H9 (cell line): ENCODE results near the gene KRT84. TPM values are rescaled to one million over a fixed set of nuclear protein-coding genes. Genes with fewer than 3 reads are reported as not detected.

Experiments
- DNase-seq: peaks from one replicate; pipeline ENCODE4 v3.0.0-alpha.2; 2017
- H2AFZ ChIP-seq: one replicate; pipeline ENCODE4 v1.6.1; 2013; ENCODE audit warnings: mild to moderate bottlenecking, low read length, control low read depth, moderate library complexity
- H2AK5ac ChIP-seq: 2 replicates; pipeline ENCODE4 v1.6.1; 2013; ENCODE audit warnings: low read length, control low read depth, mixed read lengths; ENCODE audit not compliant: insufficient read length
- H2BK120ac ChIP-seq: one replicate; pipeline ENCODE4 v1.6.1; 2013; ENCODE audit warnings: low read depth, mild to moderate bottlenecking, low read length, control low read depth, inconsistent platforms; ENCODE audit not compliant: poor library complexity, severe bottlenecking
- H2BK12ac ChIP-seq: 2 replicates; pipeline ENCODE4 v1.6.1; 2013; ENCODE audit warnings: low read length, control low read depth, mixed read lengths, low read depth; ENCODE audit not compliant: insufficient read length
- H2BK15ac ChIP-seq: 2 replicates; pipeline ENCODE4 v1.6.1; 2013; ENCODE audit warnings: low read depth, low read length, control low read depth
- H2BK20ac ChIP-seq: one replicate; pipeline ENCODE4 v1.6.1; 2013; ENCODE audit warnings: low read depth, mild to moderate bottlenecking, low read length, control low read depth, inconsistent platforms; ENCODE audit not compliant: poor library complexity, severe bottlenecking
- H2BK5ac ChIP-seq: 2 replicates; pipeline ENCODE4 v1.6.1; 2013; ENCODE audit warnings: low read length, control low read depth, mixed read lengths; ENCODE audit not compliant: insufficient read length
- H3K14ac ChIP-seq: 2 replicates; pipeline ENCODE4 v1.6.1; 2013; ENCODE audit warnings: low read length, control low read depth; ENCODE audit not compliant: insufficient read depth
- H3K18ac ChIP-seq: 2 replicates; pipeline ENCODE4 v1.6.1; 2013; ENCODE audit warnings: low read depth, mild to moderate bottlenecking, mixed read lengths, low read length, control low read depth; ENCODE audit not compliant: insufficient read length
- H3K23ac ChIP-seq: 2 replicates; pipeline ENCODE4 v1.6.1; 2013; ENCODE audit warnings: low read length, control low read depth, mixed read lengths, low read depth; ENCODE audit not compliant: insufficient read length
- H3K23me2 ChIP-seq: 2 replicates; pipeline ENCODE4 v1.6.1; 2013; ENCODE audit warnings: low read depth, mild to moderate bottlenecking, mixed read lengths, low read length, control low read depth; ENCODE audit not compliant: insufficient read length, poor library complexity, severe bottlenecking
- H3K27ac ChIP-seq: 2 replicates; pipeline ENCODE4 v1.5.1; 2013; ENCODE audit warnings: low read length, control low read depth, mixed read lengths, low read depth; ENCODE audit not compliant: insufficient read length
- H3K27me3 ChIP-seq: 2 replicates; pipeline ENCODE4 v1.6.1; 2013; ENCODE audit warnings: low read length, control low read depth, inconsistent platforms; ENCODE audit not compliant: insufficient read depth
- H3K4ac ChIP-seq: 2 replicates; pipeline ENCODE4 v1.6.1; 2013; ENCODE audit warnings: low read depth, mild to moderate bottlenecking, control low read depth, inconsistent platforms, low read length, moderate library complexity
- H3K4me1 ChIP-seq: 2 replicates; pipeline ENCODE4 v1.6.1; 2013; ENCODE audit warnings: low read length, control low read depth, inconsistent platforms; ENCODE audit not compliant: insufficient read depth
- H3K4me2 ChIP-seq: 2 replicates; pipeline ENCODE4 v1.6.1; 2013; ENCODE audit warnings: low read length, control low read depth, mixed read lengths; ENCODE audit not compliant: insufficient read length, insufficient read depth
- H3K56ac ChIP-seq: 2 replicates; pipeline ENCODE4 v1.6.1; 2013; ENCODE audit warnings: low read depth, mild to moderate bottlenecking, mixed read lengths, low read length, control low read depth; ENCODE audit not compliant: insufficient read length
- H3K79me1 ChIP-seq: 2 replicates; pipeline ENCODE4 v1.6.1; 2013; ENCODE audit warnings: low read depth, mild to moderate bottlenecking, moderate library complexity, low read length, control low read depth, inconsistent platforms; ENCODE audit not compliant: insufficient read depth, poor library complexity, severe bottlenecking
- H3K79me2 ChIP-seq: 2 replicates; pipeline ENCODE4 v1.6.1; 2013; ENCODE audit warnings: low read length, control low read depth, inconsistent platforms; ENCODE audit not compliant: insufficient read depth
- H3K9ac ChIP-seq: 2 replicates; pipeline ENCODE4 v1.6.1; 2013; ENCODE audit warnings: low read length, control low read depth, mixed read lengths; ENCODE audit not compliant: insufficient read length; ENCODE audit errors: extremely low read depth
- H3K9me3 ChIP-seq: one replicate; pipeline ENCODE4 v1.6.1; 2013; ENCODE audit warnings: low read depth, low read length, inconsistent platforms; ENCODE audit not compliant: control insufficient read depth
- H3T11ph ChIP-seq: one replicate; pipeline ENCODE4 v1.6.1; 2013; ENCODE audit warnings: mild to moderate bottlenecking, low read length, control low read depth, inconsistent platforms
- H4K20me1 ChIP-seq: one replicate; pipeline ENCODE4 v1.6.1; 2013; ENCODE audit not compliant: control insufficient read depth, insufficient read length, insufficient read depth
- H4K5ac ChIP-seq: 2 replicates; pipeline ENCODE4 v1.6.1; 2013; ENCODE audit warnings: low read depth, mild to moderate bottlenecking, mixed read lengths, low read length, control low read depth; ENCODE audit not compliant: insufficient read length
- H4K8ac ChIP-seq: replicated peaks from 2 replicates; pipeline ENCODE4 v1.6.1; 2013; ENCODE audit warnings: low read length, control low read depth, mixed read lengths, low read depth; ENCODE audit not compliant: insufficient read length
- H4K91ac ChIP-seq: 2 replicates; pipeline ENCODE4 v1.6.1; 2013; ENCODE audit warnings: low read depth, mild to moderate bottlenecking, moderate library complexity, mixed read lengths, low read length, control low read depth; ENCODE audit not compliant: insufficient read length
- H3K27ac Mint-ChIP-seq, 3 experiments: 2 replicates in 2 of 3; 3 replicates in 1 of 3; pipeline ENCODE4 v1.8.0; 2020 to 2021; ENCODE audit warnings: mixed read lengths in 3 of 3, mild to moderate bottlenecking in 1 of 3, moderate library complexity in 1 of 3
- H3K27me3 Mint-ChIP-seq: 2 replicates; pipeline ENCODE4 v1.8.0; 2021; ENCODE audit warnings: low read depth, mild to moderate bottlenecking, moderate library complexity, mixed read lengths
- H3K36me3 Mint-ChIP-seq, 3 experiments: 2 replicates in 2 of 3; 3 replicates in 1 of 3; pipeline ENCODE4 v1.8.0; 2020 to 2021; ENCODE audit warnings: low read depth in 3 of 3, mixed read lengths in 3 of 3; ENCODE audit not compliant: insufficient read depth in 1 of 3
- H3K4me1 Mint-ChIP-seq, 2 experiments: 2 replicates each; pipeline ENCODE4 v1.8.0; 2020; ENCODE audit warnings: mixed read lengths in 2 of 2
- H3K4me3 Mint-ChIP-seq, 2 experiments: 2 replicates in 1 of 2; 3 replicates in 1 of 2; pipeline ENCODE4 v1.8.0; 2020 to 2021; ENCODE audit warnings: mild to moderate bottlenecking in 2 of 2, mixed read lengths in 2 of 2, moderate library complexity in 1 of 2
- H3K9me3 Mint-ChIP-seq, 2 experiments: 2 replicates in 1 of 2; 3 replicates in 1 of 2; pipeline ENCODE4 v1.8.0; 2020; ENCODE audit warnings: mild to moderate bottlenecking in 2 of 2, mixed read lengths in 2 of 2, moderate library complexity in 1 of 2
- WGBS: extraction: QIAGEN DNeasy Blood & Tissue Kit; methylation state at CpG from one replicate; pipeline ENCODE4 v1.1.7; 2013; ENCODE audit warnings: missing lambda C conversion rate, low lambda C conversion rate, mixed read lengths; ENCODE audit not compliant: insufficient read length; ENCODE audit errors: extremely low coverage; 5-methylcytosine and 5-hydroxymethylcytosine counted together
- total RNA-seq: library from RNA; stranded (reverse); gene quantifications from 2 replicates; pipeline ENCODE4 v1.2.1, GENCODE V29; 2021
- TF ChIP-seq, protein P1 (sequence below): fragments of 200-600 bp; sonication (generic); conservative IDR thresholded peaks from 3 replicates; pipeline ENCODE4 v1.8.0; 2021; ENCODE audit warnings: antibody characterized with exemption, mild to moderate bottlenecking

KRT84 gene
- total RNA-seq, 1 experiment from 2014 or later: not detected

DNA sequence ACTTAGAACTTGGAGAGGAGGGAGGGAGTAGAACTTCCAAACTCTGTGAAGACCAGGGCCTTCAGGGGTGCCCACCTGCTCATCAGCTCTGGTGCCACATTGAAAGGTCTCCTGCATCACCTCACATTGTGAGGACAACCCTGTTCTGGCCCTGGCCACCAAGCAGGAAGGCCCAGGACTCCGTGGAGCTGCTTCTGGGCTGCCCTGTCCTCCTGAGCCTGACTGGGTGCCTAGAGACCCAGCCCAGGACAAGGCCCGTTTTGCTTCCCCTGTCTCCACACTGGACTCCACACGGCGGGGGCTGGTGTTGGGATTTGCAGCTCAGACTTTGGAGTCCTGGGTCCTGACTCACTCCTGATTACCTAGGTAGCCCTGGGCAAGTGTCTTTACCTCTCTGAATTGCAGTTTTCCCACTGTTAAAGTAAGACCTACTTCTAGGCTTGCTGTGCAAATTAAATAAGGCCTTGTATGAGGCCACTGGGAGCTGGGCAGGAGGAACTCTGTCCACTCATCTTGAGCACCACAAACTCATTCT lies 33.2 kb upstream of the KRT84 start:
- no peak overlapping the region for H3K56ac ChIP-seq

More for the DNA sequence above, 33.2 kb upstream of the KRT84 start:
- Mint-ChIP-seq H3K4me1 (peaks cover 15% of the 10 kb centered on the region in 2 experiments), H3K9me3 (no peaks in the 10 kb centered on the region), H3K4me3 (no peak overlapping the region), H3K27me3 (peaks cover 7% of the 10 kb centered on the region; the same call in 1 of the 2 replicates), H3K27ac (peak overlapping the region in 1 of 3 experiments; percentile 42; a peak in 1 of 7 replicates), H3K36me3 (no peaks in the 10 kb centered on the region)
- Histone ChIP-seq H3K9me3 (no peaks in the 10 kb centered on the region), H3K4me1 (no peaks in the 10 kb centered on the region), H3K4me2 (no peak overlapping the region), H2BK120ac (no peak overlapping the region), H3K18ac (no peak overlapping the region), H3T11ph (no peak overlapping the region), H4K20me1 (no peaks in the 10 kb centered on the region), H3K23me2 (peaks cover 3% of the 10 kb centered on the region), H3K79me1 (no peaks in the 10 kb centered on the region), H2AK5ac (no peak overlapping the region), H2AFZ (no peak overlapping the region), H2BK15ac (no peak overlapping the region), H3K27ac (no peak overlapping the region), H2BK20ac (no peak overlapping the region), H4K8ac (no peak overlapping the region), H3K23ac (no peak overlapping the region), H3K9ac (no peak overlapping the region), H2BK12ac (no peak overlapping the region), H3K14ac (no peak overlapping the region), H2BK5ac (no peak overlapping the region), H3K4ac (no peak overlapping the region), H4K5ac (no peak overlapping the region), H3K27me3 (no peaks in the 10 kb centered on the region), H3K79me2 (peaks cover 2% of the 10 kb centered on the region; the same call in 1 of the 2 replicates), H4K91ac (no peak overlapping the region)
- WGBS: no CpG with 5 or more reads among the region's 4 CpGs
- DNase-seq: no peak
- TF ChIP-seq, protein P1, sequence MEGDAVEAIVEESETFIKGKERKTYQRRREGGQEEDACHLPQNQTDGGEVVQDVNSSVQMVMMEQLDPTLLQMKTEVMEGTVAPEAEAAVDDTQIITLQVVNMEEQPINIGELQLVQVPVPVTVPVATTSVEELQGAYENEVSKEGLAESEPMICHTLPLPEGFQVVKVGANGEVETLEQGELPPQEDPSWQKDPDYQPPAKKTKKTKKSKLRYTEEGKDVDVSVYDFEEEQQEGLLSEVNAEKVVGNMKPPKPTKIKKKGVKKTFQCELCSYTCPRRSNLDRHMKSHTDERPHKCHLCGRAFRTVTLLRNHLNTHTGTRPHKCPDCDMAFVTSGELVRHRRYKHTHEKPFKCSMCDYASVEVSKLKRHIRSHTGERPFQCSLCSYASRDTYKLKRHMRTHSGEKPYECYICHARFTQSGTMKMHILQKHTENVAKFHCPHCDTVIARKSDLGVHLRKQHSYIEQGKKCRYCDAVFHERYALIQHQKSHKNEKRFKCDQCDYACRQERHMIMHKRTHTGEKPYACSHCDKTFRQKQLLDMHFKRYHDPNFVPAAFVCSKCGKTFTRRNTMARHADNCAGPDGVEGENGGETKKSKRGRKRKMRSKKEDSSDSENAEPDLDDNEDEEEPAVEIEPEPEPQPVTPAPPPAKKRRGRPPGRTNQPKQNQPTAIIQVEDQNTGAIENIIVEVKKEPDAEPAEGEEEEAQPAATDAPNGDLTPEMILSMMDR: no peak
